ENCODE measurements around the gene S1PR5. TPM values are rescaled to one million over a fixed set of nuclear protein-coding genes. Genes with fewer than 3 reads are reported as not detected.

The S1PR5 gene
- total RNA-seq, 1 donor from 2014 or later: 6.7 TPM

DNA sequence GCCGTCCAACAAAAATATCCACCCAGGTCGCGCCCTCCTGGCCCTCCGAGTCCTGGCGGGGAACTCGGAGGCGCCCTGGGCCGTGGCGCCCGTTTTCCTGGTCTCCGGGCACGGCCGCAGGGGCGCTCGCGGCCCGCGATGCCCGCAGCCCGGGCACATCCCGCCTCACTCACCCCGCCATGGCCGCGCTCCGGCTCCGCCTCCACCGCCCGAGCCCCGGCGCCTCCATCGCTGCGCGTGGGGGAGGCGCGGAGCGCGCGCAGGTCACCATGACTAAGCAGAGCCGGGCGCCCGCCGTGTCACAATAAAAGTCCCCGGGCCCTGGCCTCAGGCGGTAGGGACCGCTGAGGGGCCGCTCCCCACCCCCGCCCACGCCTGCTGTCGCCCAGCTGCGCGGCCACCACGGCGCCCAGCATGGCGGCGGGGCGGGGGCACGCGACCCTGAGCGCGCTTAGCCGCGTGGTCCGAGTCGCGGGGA is 14.7 kb downstream of the S1PR5 start:
- peaks cover 12% of the 10 kb centered on the region for H3K36me3 Mint-ChIP-seq (ENCODE audit: low read depth)
- TF ChIP-seq, protein P1, sequence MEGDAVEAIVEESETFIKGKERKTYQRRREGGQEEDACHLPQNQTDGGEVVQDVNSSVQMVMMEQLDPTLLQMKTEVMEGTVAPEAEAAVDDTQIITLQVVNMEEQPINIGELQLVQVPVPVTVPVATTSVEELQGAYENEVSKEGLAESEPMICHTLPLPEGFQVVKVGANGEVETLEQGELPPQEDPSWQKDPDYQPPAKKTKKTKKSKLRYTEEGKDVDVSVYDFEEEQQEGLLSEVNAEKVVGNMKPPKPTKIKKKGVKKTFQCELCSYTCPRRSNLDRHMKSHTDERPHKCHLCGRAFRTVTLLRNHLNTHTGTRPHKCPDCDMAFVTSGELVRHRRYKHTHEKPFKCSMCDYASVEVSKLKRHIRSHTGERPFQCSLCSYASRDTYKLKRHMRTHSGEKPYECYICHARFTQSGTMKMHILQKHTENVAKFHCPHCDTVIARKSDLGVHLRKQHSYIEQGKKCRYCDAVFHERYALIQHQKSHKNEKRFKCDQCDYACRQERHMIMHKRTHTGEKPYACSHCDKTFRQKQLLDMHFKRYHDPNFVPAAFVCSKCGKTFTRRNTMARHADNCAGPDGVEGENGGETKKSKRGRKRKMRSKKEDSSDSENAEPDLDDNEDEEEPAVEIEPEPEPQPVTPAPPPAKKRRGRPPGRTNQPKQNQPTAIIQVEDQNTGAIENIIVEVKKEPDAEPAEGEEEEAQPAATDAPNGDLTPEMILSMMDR (IDR thresholded peaks at IDR 0.05): peak; percentile 51
- no peaks in the 10 kb centered on the region for H3K27me3 Mint-ChIP-seq (ENCODE audit: low read depth)
- peak; percentile 96 for DNase-seq (ENCODE audit: low spot score)
- H3K4me3 Mint-ChIP-seq (ENCODE audit: unreplicated experiment): peak overlapping the region; percentile 80
- H3K9me3 Mint-ChIP-seq (ENCODE audit: low read depth): no peaks in the 10 kb centered on the region
- peak overlapping the region; percentile 81 for H3K27ac Mint-ChIP-seq (ENCODE audit: unreplicated experiment)
- peaks cover 28% of the 10 kb centered on the region for H3K4me1 Mint-ChIP-seq (ENCODE audit: low read depth)

DNA sequence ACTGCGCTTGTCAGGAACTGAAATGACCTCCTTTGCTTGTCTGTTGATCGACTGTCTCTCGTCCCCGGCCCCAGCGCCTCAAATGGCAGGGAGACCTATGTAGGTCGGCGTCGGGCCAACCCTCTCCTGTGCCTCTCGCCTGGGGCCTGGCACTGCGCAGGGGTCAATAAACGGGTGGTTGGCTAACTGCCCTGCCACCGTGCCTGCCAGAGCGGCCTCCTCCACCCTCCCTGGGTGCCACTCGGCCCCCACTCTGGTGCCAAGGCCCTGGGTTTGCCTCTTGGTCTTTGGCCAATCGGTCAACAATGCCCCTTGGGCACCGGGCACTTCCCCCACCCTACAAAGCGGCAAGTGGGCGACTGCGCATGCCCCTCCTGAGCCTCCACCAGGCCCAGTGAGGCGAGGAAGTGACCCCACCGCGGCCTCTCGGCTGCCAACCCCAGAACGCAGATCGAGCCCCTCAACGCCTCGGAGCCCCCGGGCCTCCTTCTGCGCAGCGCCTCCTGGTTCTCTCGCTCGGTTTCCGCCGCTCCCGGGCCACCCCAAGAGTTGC is 15.2 kb downstream of the S1PR5 start:
- no peak for DNase-seq (ENCODE audit: low spot score)
- no peaks in the 10 kb centered on the region for H3K27me3 Mint-ChIP-seq (ENCODE audit: low read depth)
- H3K36me3 Mint-ChIP-seq (ENCODE audit: low read depth): peaks cover 12% of the 10 kb centered on the region
- TF ChIP-seq, protein P1 (IDR thresholded peaks at IDR 0.05): no peak
- peak overlapping the region; percentile 80 for H3K4me3 Mint-ChIP-seq (ENCODE audit: unreplicated experiment)
- no peaks in the 10 kb centered on the region for H3K9me3 Mint-ChIP-seq (ENCODE audit: low read depth)
- H3K27ac Mint-ChIP-seq (ENCODE audit: unreplicated experiment): peak overlapping the region; percentile 81
- H3K4me1 Mint-ChIP-seq (ENCODE audit: low read depth): peaks cover 28% of the 10 kb centered on the region

DNA sequence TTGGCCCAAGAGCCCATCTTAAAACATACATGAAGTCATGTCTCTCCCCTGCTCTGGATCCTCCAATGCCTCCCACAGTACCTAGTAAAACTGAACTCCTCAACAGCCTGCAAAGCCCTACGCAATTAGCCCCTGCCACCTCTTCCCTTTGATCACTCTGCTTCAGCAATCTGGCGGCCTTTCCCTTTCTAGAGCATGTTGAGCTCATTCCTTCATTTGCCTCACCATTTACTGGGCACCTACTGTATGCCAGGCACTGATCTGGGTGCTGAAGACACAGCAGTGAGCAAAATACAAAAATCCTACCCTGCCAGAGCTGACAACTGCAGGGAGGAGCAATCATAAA is 17.0 kb downstream of the S1PR5 start:
- Mint-ChIP-seq H3K9me3 (ENCODE audit: low read depth) (no peaks in the 10 kb centered on the region), H3K27me3 (ENCODE audit: low read depth) (no peaks in the 10 kb centered on the region), H3K27ac (ENCODE audit: unreplicated experiment) (peak overlapping the region; percentile 8), H3K4me3 (ENCODE audit: unreplicated experiment) (no peak overlapping the region), H3K4me1 (ENCODE audit: low read depth) (peaks cover 28% of the 10 kb centered on the region), H3K36me3 (ENCODE audit: low read depth) (peaks cover 12% of the 10 kb centered on the region)
- TF ChIP-seq, protein P1 (IDR thresholded peaks at IDR 0.05): no peak
- no peak for DNase-seq (ENCODE audit: low spot score)

DNA sequence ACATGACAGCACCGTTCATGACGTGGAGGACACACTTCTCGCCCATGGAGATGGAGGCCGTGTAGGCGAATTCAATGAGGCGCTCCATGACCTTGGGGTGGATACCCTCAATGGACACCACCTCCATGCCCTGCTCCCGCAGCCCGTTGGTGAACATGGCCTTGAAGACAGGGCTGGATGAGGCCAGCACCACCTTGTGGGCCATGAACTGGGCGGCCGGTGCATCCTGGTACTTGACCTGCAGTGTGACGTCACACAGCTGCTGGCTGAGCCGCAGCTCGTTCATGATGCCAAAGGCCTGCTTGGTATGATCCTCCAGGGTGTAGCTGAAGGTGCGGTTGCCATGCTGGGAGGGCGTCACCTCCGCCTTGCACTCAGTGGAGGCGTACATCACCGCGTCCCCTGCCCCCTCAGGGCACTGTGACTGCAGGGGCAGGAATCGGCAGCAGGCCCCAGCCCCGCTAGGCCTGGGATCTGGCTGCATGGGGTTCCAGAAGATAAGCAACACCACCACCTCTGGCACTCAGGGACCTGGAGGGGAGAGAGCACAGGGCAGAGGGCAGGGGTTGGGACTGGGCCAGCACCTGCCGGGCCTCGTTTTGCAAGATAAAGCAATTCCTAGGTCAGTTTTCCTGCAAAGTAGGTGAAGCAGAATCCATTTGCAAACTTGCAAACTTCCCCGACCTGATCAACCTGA is 17.5 kb downstream of the S1PR5 start:
- Mint-ChIP-seq H3K27me3 (ENCODE audit: low read depth) (no peaks in the 10 kb centered on the region), H3K36me3 (ENCODE audit: low read depth) (peaks cover 12% of the 10 kb centered on the region), H3K9me3 (ENCODE audit: low read depth) (no peaks in the 10 kb centered on the region), H3K4me1 (ENCODE audit: low read depth) (peaks cover 28% of the 10 kb centered on the region), H3K27ac (ENCODE audit: unreplicated experiment) (peak overlapping the region; percentile 8), H3K4me3 (ENCODE audit: unreplicated experiment) (no peak overlapping the region)
- TF ChIP-seq, protein P1 (IDR thresholded peaks at IDR 0.05): no peak
- no peak for DNase-seq (ENCODE audit: low spot score)

DNA sequence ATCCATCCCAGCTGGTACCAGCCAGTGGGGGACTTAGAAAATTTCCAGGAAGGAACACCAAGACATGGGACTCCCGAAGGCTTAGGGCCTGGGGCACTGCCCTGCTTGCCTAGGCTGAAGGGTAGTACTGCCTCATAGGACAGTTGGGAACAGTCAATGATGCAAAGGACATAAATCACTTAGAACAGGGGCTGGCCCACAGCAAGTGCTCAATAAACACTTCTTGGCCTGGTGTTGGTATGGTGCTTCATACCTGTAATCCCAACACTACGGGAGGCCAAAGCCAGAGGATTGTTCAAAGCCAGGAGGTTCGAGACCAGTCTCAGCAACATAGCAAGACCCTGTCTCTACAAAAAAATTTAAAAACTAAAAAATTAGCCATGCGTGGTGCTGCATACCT is 19.9 kb downstream of the S1PR5 start:
- Mint-ChIP-seq H3K36me3 (ENCODE audit: low read depth) (peaks cover 15% of the 10 kb centered on the region), H3K27ac (ENCODE audit: unreplicated experiment) (no peak overlapping the region), H3K27me3 (ENCODE audit: low read depth) (no peaks in the 10 kb centered on the region), H3K9me3 (ENCODE audit: low read depth) (no peaks in the 10 kb centered on the region), H3K4me1 (ENCODE audit: low read depth) (peaks cover 25% of the 10 kb centered on the region), H3K4me3 (ENCODE audit: unreplicated experiment) (no peak overlapping the region)
- TF ChIP-seq, protein P1 (IDR thresholded peaks at IDR 0.05): no peak
- no peak for DNase-seq (ENCODE audit: low spot score)
